Immature natural killer cell (primary cell): ENCODE measurements around the gene CALCOCO1. TPM values are rescaled to one million over a fixed set of nuclear protein-coding genes. Genes with fewer than 3 reads are reported as not detected.

Source experiments
- DNase-seq, 3 donors: peaks; one replicate each; pipeline ENCODE4 v3.0.0; 2022; ENCODE audit warnings: mixed read lengths in 1 of 3
- H3K27ac Mint-ChIP-seq, 6 donors: one replicate each; pipeline ENCODE4 v1.8.0; 2020; ENCODE audit warnings: mixed read lengths in 6 of 6, mild to moderate bottlenecking in 5 of 6, inconsistent platforms in 4 of 6, moderate library complexity in 3 of 6
- H3K27me3 Mint-ChIP-seq, 3 donors: one replicate each; pipeline ENCODE4 v1.8.0; 2020 to 2021; ENCODE audit warnings: low read depth in 3 of 3, mild to moderate bottlenecking in 3 of 3, mixed read lengths in 3 of 3, moderate library complexity in 3 of 3, inconsistent platforms in 1 of 3
- H3K36me3 Mint-ChIP-seq, 3 donors: one replicate each; pipeline ENCODE4 v1.8.0; 2020; ENCODE audit warnings: mixed read lengths in 3 of 3, inconsistent platforms in 2 of 3, mild to moderate bottlenecking in 2 of 3
- H3K4me1 Mint-ChIP-seq, 2 donors: one replicate each; pipeline ENCODE4 v1.8.0; 2020; ENCODE audit warnings: inconsistent platforms in 2 of 2, mild to moderate bottlenecking in 2 of 2, mixed read lengths in 2 of 2, moderate library complexity in 1 of 2
- H3K4me3 Mint-ChIP-seq, 5 donors: one replicate each; pipeline ENCODE4 v1.8.0; 2020; ENCODE audit warnings: mild to moderate bottlenecking in 5 of 5, mixed read lengths in 5 of 5, inconsistent platforms in 3 of 5, moderate library complexity in 3 of 5
- H3K9me3 Mint-ChIP-seq, 6 donors: one replicate each; pipeline ENCODE4 v1.8.0; 2020; ENCODE audit warnings: mild to moderate bottlenecking in 6 of 6, mixed read lengths in 6 of 6, inconsistent platforms in 4 of 6, moderate library complexity in 3 of 6
- polyA plus RNA-seq, 3 donors: library from polyadenylated mRNA; unstranded; fragments of 300-500 nt; fragmentation: Illumina TruSeq; gene quantifications; one replicate each; pipeline ENCODE4 v1.2.3, GENCODE V29; 2021

The CALCOCO1 gene
- polyA plus RNA-seq, 3 donors from 2014 or later = 81.7 to 110 (median 100) TPM

DNA sequence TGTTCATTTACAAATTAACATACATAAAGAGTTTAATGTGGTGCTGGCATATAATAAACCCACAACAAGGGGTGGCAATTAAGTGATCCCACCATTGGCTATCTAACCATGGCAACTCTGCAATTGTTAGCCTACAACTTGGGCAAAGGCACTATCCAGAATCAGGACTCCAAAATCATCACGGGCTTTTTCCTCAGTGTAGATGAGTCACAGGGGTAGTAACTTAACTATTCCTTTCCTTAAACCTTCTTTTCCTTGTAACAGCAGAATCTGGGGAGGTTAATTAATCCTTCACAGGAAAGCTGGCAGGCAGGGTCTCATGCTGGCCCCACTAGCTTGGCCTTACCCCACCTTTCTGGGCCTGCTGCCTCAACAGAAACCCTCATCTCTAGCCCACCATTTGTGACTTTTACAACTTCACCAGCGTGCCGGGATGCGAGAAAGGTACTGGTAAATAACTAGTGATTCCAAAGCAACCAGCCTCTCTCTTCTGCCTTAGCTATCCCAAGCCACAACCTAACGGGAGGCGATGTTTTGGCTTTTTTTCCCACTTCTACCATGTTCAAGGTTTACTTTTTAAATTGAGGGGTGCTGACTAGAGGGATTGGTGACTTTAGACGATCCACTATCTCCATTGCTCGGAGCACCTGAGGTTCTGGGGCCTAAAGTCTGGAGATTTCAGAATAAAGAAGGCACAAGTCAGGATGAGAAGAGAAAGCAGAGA lies 52.1 kb downstream of the CALCOCO1 start:
- H3K4me3 Mint-ChIP-seq = peak overlapping the region; percentile 92 to 97 (median 96)
- H3K9me3 Mint-ChIP-seq = no peaks in the 10 kb centered on the region
- no peak for DNase-seq
- H3K4me1 Mint-ChIP-seq = peaks cover 43 to 58% of the 10 kb centered on the region in 2 donors
- H3K27ac Mint-ChIP-seq = peak overlapping the region; percentile 81 to 97 (median 93)
- peaks cover 4 to 18% (median 6%) of the 10 kb centered on the region in 3 donors for H3K36me3 Mint-ChIP-seq
- peaks cover 9 to 18% (median 12%) of the 10 kb centered on the region in 3 donors for H3K27me3 Mint-ChIP-seq

DNA sequence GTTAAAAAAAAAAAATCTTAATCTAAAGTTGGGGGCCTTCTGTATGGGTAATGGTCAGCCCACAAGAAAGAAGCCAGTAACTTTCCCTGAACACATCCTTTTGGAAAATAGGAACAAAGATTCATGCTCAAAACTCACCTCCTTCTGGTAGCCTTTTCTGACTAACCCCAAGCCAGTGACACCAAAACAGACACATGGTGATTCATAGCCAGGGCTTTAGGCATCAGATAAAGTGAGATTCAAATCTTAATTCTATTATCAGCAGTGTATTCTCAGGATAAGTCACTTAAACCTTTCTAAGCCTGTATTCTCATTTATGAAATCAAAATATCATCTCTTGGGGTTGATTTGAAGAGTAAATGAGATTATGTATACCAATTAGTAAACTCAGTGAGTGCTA lies 56.3 kb downstream of the CALCOCO1 start:
- peaks cover 33 to 50% of the 10 kb centered on the region in 2 donors for H3K4me1 Mint-ChIP-seq
- H3K4me3 Mint-ChIP-seq = no peak overlapping the region
- no peaks in the 10 kb centered on the region for H3K9me3 Mint-ChIP-seq
- no peak overlapping the region for H3K27ac Mint-ChIP-seq
- peaks cover 1 to 3% (median 3%) of the 10 kb centered on the region in 3 donors for H3K27me3 Mint-ChIP-seq
- peaks cover 7 to 32% (median 16%) of the 10 kb centered on the region in 3 donors for H3K36me3 Mint-ChIP-seq
- DNase-seq = no peak

DNA sequence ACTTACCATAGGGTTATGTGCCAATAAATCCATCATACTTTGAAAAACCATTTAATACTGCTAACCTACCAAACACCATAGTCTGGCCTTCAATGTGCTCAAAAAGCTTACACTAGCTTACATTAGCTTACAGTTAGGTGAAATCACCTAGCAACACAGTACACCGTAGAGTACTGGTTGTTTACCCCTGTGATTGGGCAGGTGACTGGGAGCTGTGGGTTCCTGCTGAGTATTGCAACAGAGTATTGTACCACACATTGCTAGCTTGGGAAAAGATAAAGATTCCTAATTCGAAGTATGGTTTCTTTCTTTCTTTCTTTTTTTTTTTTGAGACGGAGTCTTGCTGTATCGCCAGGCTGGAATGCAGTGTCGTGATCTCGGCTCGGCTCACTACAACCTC lies 56.9 kb downstream of the CALCOCO1 start:
- H3K27ac Mint-ChIP-seq = no peak overlapping the region
- H3K27me3 Mint-ChIP-seq = peaks cover 0 to 2% (median 0%) of the 10 kb centered on the region in 3 donors
- no peak for DNase-seq
- H3K4me1 Mint-ChIP-seq = peaks cover 26 to 44% of the 10 kb centered on the region in 2 donors
- no peak overlapping the region for H3K4me3 Mint-ChIP-seq
- peaks cover 12 to 39% (median 20%) of the 10 kb centered on the region in 3 donors for H3K36me3 Mint-ChIP-seq
- H3K9me3 Mint-ChIP-seq = no peaks in the 10 kb centered on the region

DNA sequence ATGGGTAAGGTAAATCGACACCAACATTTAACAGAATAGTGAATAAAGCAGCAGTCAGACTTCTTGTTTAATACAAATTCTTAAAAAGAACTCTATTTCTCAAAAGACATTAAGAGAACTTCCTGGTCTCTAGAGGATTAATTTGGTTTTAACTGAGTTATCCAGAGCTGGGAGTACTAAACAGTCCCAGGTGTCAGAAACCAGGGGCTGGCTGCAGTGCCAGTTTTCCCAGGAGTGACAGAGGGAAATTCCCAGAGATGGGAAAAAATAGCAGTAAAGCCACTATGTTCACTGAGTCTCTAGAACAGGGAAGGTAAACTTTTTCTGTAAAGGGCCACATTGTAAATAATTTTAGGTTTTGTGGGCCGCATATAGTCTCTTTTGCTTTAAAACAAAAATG lies 60.2 kb downstream of the CALCOCO1 start:
- H3K27ac Mint-ChIP-seq = no peak overlapping the region
- peaks cover 7 to 15% of the 10 kb centered on the region in 2 donors for H3K4me1 Mint-ChIP-seq
- H3K27me3 Mint-ChIP-seq = no peaks in the 10 kb centered on the region
- H3K9me3 Mint-ChIP-seq = no peaks in the 10 kb centered on the region
- H3K4me3 Mint-ChIP-seq = no peak overlapping the region
- no peak for DNase-seq
- peaks cover 23 to 44% (median 29%) of the 10 kb centered on the region in 3 donors for H3K36me3 Mint-ChIP-seq

DNA sequence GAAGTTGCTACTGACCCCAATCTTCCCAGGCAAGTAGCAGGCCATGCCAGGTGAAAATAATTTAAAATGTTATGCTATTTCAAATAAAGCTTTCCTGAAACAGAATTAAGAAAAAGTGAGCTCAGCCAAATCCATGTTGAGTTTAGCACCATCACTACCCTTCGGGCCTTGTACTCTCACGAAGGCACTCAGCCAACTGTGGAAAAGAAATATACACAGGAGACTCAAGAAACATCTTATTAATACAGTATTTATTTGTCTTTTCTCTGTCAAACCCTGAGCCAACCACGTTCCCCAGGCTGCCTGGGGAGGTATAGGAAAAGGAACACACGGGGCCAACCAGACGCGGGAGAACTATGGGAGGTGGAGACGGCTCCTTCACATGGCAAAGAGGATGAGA lies 62.3 kb downstream of the CALCOCO1 start:
- Mint-ChIP-seq H3K27me3 (no peaks in the 10 kb centered on the region), H3K36me3 (peaks cover 19 to 35% (median 21%) of the 10 kb centered on the region in 3 donors), H3K27ac (peak overlapping the region in 1 of 6 donors; percentile 72), H3K9me3 (peaks cover 0 to 1% (median 0%) of the 10 kb centered on the region in 6 donors), H3K4me3 (no peak overlapping the region), H3K4me1 (peaks cover 0 to 7% of the 10 kb centered on the region in 2 donors)
- no peak for DNase-seq

DNA sequence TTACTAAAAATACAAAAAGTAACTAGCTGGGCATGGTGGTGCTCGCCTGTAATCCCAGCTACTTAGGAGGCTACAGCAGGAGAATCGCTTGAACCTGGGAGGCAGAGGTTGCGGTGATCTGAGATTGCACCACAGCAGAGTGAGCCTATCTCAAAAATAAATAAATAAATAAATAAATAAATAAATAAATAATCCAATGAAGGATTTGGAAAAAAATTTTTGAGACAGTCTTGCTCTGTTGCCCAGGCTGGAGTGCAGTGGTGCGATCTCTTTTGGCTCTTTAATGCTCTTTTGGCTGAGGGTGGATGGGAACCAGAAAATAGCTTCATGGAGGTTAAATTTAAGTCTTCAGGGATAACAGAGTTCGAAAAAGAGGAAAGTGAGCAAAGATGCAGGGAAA lies 63.1 kb downstream of the CALCOCO1 start:
- Mint-ChIP-seq H3K36me3 (peaks cover 14 to 28% (median 19%) of the 10 kb centered on the region in 3 donors), H3K27me3 (no peaks in the 10 kb centered on the region), H3K27ac (peak overlapping the region in 1 of 6 donors; percentile 9), H3K9me3 (peaks cover 0 to 1% (median 0%) of the 10 kb centered on the region in 6 donors), H3K4me3 (no peak overlapping the region), H3K4me1 (no peaks in the 10 kb centered on the region)
- DNase-seq = no peak

DNA sequence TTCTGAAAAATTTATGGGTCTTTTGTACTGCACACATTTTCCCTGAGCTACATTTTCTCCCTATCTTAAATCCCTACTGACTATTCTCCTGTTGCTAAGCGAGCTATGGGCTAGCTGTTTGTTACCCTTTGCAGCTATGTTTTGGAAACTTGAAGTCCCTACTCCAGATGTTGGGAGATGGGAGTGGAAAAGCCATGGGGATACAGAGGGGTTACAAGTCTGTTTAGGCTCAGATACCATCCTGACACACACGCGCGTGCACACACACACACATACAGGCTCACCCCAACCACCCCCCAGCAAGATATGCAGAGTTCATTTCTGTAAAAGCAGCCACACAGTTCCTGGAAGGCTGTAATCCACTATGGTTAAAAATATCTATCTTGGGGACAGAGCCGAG lies 67.2 kb downstream of the CALCOCO1 start:
- Mint-ChIP-seq H3K27ac (no peak overlapping the region), H3K4me1 (no peaks in the 10 kb centered on the region), H3K27me3 (peaks cover 0 to 2% (median 1%) of the 10 kb centered on the region in 3 donors), H3K36me3 (peaks cover 6 to 13% (median 11%) of the 10 kb centered on the region in 3 donors), H3K4me3 (no peak overlapping the region), H3K9me3 (peaks cover 0 to 1% (median 0%) of the 10 kb centered on the region in 6 donors)
- no peak for DNase-seq

DNA sequence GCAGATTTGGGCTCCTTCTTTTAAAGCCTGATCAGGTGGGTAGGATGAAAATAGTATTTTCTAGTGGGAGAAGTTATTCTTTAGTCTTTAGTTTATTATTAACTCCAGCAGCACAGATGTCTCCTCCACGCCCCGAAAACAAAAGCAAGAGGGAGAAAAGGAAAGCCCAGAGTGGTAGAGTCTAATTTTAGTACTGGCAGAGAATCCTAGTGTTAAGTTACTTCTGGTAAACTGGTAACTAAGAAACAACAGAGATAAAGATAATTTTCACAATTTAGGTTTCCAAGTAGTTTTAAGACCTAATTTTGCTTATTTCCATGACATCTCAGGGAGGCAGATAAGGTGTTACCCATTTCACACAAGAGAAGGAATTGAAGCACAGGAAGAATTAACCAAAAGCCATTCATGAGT lies 67.7 kb downstream of the CALCOCO1 start:
- no peak overlapping the region for H3K4me3 Mint-ChIP-seq
- peaks cover 4 to 10% (median 10%) of the 10 kb centered on the region in 3 donors for H3K36me3 Mint-ChIP-seq
- peaks cover 0 to 1% (median 0%) of the 10 kb centered on the region in 6 donors for H3K9me3 Mint-ChIP-seq
- no peak for DNase-seq
- peaks cover 0 to 2% (median 1%) of the 10 kb centered on the region in 3 donors for H3K27me3 Mint-ChIP-seq
- H3K4me1 Mint-ChIP-seq = no peaks in the 10 kb centered on the region
- no peak overlapping the region for H3K27ac Mint-ChIP-seq

DNA sequence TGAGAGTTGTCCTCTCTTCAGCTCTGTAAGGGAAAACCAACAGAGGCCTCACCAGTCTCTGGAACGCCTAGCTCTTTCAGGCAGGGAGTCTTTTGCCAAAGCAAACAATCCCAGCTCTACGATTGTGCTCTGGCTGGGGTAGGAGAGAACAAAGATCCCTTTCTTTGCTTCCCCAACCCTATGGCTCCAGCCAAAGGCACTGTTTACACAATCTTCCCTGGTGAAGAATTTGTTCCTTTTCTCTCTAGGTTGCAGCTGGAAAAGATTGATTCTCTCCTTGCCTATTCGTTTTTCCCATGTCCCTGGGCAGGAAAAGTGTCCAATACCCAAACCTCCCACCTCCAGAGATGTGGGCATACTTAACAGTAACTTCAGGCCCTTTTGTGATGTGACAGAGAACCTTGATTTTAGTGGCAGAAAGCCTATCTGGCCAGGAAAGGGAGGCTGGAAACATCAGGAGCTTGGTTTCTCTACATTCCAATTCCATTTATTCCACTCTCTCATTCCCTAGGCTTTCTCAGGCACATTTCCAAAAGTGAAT lies 68.2 kb downstream of the CALCOCO1 start:
- H3K36me3 Mint-ChIP-seq = peaks cover 0 to 6% (median 6%) of the 10 kb centered on the region in 3 donors

More for the DNA sequence above, 68.2 kb downstream of the CALCOCO1 start:
- Mint-ChIP-seq H3K27ac (no peak overlapping the region), H3K4me3 (no peak overlapping the region), H3K27me3 (peaks cover 0 to 2% (median 1%) of the 10 kb centered on the region in 3 donors), H3K9me3 (peaks cover 0 to 1% (median 0%) of the 10 kb centered on the region in 6 donors), H3K4me1 (no peaks in the 10 kb centered on the region)
- no peak for DNase-seq

Other genes starting within 250 kb of the CALCOCO1 start
- gene MAP3K12, start 228.0 kb downstream of the CALCOCO1 start, polyA plus RNA-seq = 1 to 10 TPM in 2 of 3 donors, not detected in 1; 1.2 to 2.7 TPM
- gene TARBP2, start 226.2 kb downstream of the CALCOCO1 start, polyA plus RNA-seq = 10 to 100 TPM; 11.5 to 28.9 (median 28.8) TPM
- gene NPFF, start 220.0 kb downstream of the CALCOCO1 start, polyA plus RNA-seq = not detected
- 10 to 100 TPM; 17.6 to 23.9 (median 17.7) TPM for gene ATF7, start 101.1 kb downstream of the CALCOCO1 start, polyA plus RNA-seq
- 100 to 1,000 TPM; 383 to 495 (median 467) TPM for gene ATP5MC2, start 51.4 kb downstream of the CALCOCO1 start, polyA plus RNA-seq
- not detected for gene CISTR, start 24.5 kb upstream of the CALCOCO1 start, polyA plus RNA-seq
- gene HOXC13, start 211.4 kb upstream of the CALCOCO1 start, polyA plus RNA-seq = not detected
- not detected for gene HOXC12, start 227.5 kb upstream of the CALCOCO1 start, polyA plus RNA-seq
- gene HOXC11, start 245.7 kb upstream of the CALCOCO1 start, polyA plus RNA-seq = not detected
- gene HOTAIR, start 247.5 kb upstream of the CALCOCO1 start, polyA plus RNA-seq = not detected